ENCODE measurements around the gene HLCS.
"Not testable (repeated sequence)": the region's sequence is repeated elsewhere in the genome, so short reads cannot be mapped to it uniquely, and the experiment has no call there.

The HLCS gene

DNA sequence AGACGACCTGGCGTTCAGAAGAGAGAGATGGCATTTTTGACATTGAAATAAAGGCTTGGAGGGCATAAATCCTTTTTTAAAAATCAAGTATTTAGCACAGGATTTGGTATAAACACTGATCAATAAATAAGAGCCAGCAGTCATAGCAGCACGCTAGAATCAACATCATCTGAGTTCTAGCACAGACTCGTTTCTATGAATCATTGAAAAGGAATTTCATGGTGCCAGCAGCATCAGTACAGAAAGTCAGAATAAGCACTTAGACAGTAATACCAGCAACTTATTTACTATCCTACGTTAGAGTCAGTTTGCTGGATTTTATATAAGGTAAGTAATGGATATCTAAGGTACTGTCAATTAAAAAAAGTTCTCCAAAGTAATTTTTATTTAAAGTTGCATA lies 119.3 kb downstream of the HLCS start:
- no peak for DNase-seq (ENCODE audit: low read depth)

DNA sequence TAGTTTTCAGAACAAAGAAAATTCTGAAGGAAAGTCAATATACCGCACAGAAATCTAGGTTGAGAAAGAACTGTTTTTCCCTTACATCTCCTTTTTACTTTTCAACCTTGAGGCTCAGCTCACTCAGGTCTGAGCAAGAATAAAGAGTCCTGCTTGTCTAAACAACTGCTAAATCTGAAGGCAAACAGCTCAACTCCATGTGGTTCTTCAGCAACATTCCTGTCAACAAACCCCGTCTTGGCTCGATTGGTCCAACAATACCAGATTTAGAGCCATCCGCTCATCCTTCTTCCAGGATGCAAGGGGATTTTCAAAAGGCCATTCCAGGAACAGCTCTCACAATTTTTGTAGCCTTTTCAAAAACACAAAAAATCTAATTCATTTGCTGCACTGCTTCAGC lies 119.8 kb downstream of the HLCS start:
- DNase-seq (ENCODE audit: low read depth) = no peak

DNA sequence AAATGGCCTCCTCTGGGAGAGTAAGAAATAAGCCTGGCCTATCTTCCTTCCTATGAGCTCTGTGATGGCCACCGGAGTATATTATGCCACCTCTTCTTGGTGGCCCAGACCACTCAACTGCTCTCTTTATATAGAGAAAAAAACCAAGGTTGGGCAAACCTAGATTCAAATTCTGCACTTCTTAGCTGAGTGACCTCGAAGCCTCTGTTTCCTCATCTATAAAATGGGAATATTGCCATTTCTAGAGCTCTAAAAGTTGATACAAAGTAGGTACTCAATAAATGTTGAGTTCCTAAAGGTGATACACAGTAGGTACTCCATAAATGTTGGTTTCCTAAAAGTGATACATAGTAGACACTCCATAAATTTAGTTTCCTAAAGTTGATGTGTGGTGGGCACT lies 120.7 kb downstream of the HLCS start:
- no peak for DNase-seq (ENCODE audit: low read depth)

DNA sequence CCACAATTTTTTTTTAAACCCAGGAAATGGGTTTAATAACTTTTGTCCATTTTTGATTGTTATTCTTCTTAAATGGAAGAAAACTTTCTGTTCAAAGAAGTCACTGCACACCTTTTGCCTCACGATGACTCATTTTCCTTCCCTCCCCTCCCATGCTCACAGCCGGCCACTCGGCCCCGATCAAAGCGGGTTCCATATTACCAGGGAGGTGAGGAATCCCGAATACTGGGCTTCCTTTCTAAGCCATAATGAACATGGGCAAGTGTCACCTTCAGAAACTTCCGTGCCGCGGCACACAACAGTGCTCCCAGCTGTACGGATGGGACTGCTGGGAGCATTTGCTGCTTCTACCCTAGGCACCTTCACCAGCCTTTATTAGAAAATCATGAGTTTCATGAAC lies 121.4 kb downstream of the HLCS start:
- DNase-seq (ENCODE audit: low read depth) = no peak

- no peak for DNase-seq (ENCODE audit: low read depth)
Observed at GRCh38 chr21:36841866-36842265, 124.6 kb downstream of the HLCS start.

DNA sequence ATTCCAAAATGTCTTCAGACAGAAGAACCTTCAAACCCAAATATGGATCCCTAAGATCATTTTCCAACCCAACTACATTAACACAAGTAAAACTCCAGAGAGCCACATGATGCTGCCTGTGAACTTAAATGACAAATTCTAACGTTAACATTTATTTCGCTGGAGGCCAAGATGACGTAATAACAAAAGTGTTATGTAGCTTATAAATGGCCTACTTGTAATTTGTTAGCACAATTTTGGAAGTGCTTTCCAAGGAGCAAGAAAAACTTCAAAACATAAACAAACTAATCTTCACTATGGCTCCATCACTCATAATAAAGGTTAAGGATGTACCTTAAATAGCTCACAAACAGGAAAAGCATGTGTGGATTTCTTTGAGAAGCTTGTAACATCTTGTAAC lies 126.7 kb downstream of the HLCS start:
- DNase-seq (ENCODE audit: low read depth) = no peak

- no peak for DNase-seq (ENCODE audit: low read depth)
Observed at GRCh38 chr21:36839123-36839522, 127.3 kb downstream of the HLCS start.

GRCh38 chr21:36835383-36835795 lies 131.1 kb downstream of the HLCS start:
- no peak for DNase-seq (ENCODE audit: low read depth)

GRCh38 chr21:36834192-36834591 lies 132.3 kb downstream of the HLCS start:
- DNase-seq (ENCODE audit: low read depth) = no peak

DNA sequence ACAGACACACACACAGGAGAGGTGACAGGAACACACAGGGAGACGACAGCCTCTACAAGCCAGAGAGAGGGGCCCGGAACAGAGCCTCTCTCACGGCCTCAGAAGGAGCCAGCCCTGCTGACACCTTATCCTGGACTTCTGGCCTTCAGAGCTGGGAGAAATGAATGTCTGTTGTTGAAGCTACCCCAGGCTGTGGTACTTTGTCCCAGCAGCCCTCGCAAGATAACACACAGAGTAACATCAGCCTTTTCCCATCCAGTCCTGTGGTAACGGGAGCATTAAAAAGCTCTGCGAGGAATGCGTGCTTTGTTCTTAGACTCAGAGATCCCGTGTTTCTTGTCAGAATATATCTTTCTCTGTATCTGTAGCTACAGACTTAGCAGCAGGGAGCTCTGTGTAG lies 136.4 kb downstream of the HLCS start:
- no peak for DNase-seq (ENCODE audit: low read depth)

- no peak for DNase-seq (ENCODE audit: low read depth)
Observed at GRCh38 chr21:36828891-36829515, 137.5 kb downstream of the HLCS start.

DNA sequence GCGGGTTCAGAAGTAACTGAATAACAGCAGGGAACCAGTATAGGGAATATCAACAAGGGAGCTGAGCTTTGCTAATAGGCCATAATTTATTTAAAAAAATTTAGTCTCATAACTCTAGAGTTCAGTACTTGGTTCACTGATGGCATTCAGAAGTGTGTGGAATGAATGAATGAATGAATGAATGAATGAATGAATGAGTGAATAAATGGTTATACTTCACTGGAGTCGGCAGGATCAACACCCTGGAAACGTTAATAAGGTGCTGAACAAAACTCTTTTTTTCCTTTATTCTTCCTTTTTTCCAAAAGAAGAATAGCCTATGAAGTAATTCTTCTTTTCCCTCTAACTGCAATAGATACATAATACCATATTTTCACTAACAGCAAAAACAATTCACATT lies 138.3 kb downstream of the HLCS start:
- DNase-seq (ENCODE audit: low read depth) = no peak

DNA sequence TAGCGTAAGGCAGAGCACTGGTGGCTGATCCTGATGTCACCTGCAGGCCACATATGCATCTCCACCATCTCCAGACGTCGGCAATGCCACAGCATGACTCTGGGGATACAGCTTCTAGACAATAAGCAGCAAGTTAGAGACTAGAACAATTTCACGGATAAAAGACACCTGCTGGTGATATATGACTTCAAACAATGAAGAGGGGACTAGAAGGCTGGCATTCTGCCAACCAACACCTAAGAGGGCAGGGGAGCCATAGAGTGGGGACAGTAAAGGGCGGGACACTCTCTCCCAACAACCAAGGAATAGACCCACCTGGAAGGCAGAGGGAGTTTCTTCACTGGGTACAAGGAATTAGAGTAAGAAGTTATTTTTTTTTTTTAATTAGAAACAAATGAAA lies 140.8 kb downstream of the HLCS start:
- DNase-seq (ENCODE audit: low read depth) = no peak

DNA sequence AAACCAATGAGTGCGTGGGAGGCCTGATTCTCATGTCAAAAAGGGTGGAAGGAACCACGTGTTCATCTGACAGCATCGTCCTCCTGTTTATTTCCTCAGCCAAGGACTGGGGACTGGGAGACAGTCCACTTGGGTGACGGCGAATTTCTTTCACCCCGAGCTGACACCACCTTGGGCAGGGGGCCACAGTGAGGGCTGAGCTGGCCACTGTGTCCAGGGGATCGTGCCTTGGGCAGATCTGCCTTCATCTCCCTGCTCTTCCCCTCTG lies 145.5 kb downstream of the HLCS start:
- DNase-seq (ENCODE audit: low read depth) = no peak

GRCh38 chr21:36820176-36821031 lies 146.1 kb downstream of the HLCS start:
- no peak for DNase-seq (ENCODE audit: low read depth)

DNA sequence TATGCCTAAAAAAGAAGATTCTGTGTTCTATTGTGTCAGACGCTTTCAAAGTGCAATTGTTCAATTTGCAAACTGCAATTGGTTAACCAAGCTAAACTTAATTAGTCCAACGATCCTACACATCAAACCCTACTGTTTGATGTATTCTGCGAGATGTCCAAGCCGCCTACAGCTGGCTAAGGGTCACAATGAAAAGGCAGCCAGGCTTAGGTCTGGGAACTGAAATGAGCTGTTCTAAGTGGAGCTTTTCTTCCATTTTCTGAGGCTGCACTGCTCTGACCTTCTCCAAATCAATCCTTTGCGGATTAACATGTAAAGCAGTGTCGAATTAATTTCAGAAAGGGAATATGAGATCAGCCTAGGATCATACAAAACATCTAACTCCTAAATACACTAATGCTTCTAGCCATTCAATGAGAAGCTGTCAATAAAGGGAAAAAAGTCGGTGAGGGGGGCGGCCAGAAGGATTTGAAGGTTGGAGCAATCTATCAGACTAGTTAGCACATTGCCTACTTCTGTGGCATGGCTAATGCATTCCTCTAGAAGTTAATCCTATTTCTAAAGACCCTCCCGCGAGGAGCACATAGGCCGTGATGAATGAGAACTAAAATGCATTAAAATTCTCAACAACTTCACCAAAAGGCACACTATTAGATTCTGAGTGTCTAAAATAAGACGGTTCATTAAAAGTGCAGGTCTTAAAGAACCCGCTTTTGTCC lies 148.6 kb downstream of the HLCS start:
- DNase-seq (ENCODE audit: low read depth) = no peak

DNA sequence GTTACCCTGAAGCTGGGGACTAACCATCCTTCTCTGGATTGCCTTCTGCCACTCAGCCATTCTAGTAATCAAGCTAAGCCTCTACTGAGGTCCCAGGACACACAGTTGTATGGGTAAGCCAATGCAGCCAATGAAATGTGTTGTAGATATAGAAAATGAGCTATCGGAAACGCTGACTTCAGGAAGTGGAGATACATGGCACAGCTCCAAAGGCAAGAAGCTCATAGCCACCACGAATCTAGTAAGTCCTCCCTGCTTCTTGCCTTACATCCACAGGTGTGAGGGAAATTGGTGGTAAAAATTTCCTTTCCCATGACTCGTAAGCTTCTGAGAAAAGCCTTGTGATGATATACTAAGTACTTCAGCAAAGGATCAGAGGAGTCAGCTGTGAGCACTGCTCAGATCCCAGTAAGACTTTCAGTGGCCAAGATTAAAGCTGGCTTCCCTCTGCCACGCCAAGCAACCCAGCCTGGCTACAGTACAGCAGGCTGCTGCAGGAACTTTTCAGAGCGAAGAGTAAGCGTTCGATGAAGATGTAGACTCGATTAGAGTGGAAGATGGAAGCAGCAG lies 149.8 kb downstream of the HLCS start:
- DNase-seq (ENCODE audit: low read depth) = no peak

GRCh38 chr21:36816026-36816425 lies 150.4 kb downstream of the HLCS start:
- DNase-seq (ENCODE audit: low read depth) = not testable (repeated sequence)

- no peak for DNase-seq (ENCODE audit: low read depth)
Observed at GRCh38 chr21:36815284-36815683, 151.2 kb downstream of the HLCS start.

DNA sequence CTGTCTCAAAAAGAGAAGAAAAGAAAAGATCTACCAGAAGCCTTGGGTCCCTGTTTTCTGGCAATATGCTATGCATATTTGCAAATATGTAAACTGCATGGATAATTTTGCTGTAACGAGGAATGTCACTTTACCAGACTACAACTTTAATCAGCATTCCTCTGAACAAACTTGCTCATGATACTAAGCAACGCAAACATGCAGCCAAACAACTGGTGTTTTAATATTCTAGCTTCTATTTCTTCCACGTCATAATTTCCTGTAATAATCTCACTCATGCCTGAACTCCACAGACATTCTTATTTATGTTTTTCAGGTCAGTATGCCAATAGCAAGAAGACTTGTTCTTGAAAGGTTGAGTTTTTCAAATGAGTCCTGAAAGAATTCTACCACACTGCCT lies 153.4 kb downstream of the HLCS start:
- DNase-seq (ENCODE audit: low read depth) = no peak

GRCh38 chr21:36811762-36812161 lies 154.7 kb downstream of the HLCS start:
- no peak for DNase-seq (ENCODE audit: low read depth)

DNA sequence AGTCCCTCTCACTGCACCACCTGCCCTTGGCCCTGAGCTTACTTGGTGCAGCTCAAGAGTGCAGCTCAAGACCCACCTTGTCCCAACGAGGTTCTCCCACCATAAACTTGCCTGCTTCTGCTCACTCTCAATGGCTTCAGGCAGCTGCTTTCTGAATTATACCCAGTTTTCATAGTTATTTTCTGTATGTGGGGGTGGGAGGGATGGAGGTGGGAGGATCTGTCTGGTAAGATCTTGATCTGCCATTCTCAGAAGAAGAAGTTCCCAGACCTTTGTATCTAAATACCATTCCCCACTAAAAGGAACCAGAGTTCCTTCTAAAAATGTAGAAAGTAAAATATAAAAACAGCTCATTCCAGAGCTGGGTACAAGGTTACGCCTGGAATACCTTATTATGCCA lies 156.0 kb downstream of the HLCS start:
- no peak for DNase-seq (ENCODE audit: low read depth)

GRCh38 chr21:36807422-36807928 lies 159.0 kb downstream of the HLCS start:
- no peak for DNase-seq (ENCODE audit: low read depth)

Data from stimulated activated CD8-positive, alpha-beta memory T cell treated with anti-CD3 and anti-CD28 coated beads, Interleukin-15, amount 100 ng/mL, for 1 hour (primary cell).